B cell (primary cell): ENCODE measurements around the gene DCAF4.

Source experiments
- EZH2 ChIP-seq: IDR thresholded peaks from 2 replicates; pipeline ENCODE4 v1.6.1; 2012; ENCODE audit warnings: borderline replicate concordance, low read depth, mild to moderate bottlenecking, moderate library complexity, low read length; ENCODE audit not compliant: insufficient read depth, poor library complexity, severe bottlenecking
- TF ChIP-seq, protein P1 (sequence below): fragments of 200-600 bp; IDR thresholded peaks from one replicate; pipeline ENCODE4 v1.8.0; 2022; ENCODE audit warnings: antibody characterized with exemption, mild to moderate bottlenecking

DNA sequence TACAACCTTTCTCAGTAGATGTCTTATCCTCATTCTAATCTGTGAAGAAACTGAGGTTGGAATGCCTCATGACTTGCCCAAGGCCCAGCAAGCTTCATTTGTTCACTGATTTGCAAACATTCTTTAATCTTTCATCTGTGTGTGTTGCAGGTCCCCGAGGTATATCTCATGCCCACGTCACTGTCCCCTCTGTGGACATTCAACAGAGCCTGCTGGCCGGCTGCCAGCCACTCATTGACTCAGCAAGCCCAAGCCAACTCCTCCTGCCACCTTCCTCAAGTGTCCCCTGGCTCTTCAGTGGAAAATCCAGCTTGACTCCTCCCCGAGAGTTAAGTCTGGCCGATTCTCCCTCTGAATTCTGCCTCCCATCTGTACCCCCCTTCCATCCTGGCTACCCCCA lies 1.9 kb upstream of the DCAF4 start:
- TF ChIP-seq, protein P1, sequence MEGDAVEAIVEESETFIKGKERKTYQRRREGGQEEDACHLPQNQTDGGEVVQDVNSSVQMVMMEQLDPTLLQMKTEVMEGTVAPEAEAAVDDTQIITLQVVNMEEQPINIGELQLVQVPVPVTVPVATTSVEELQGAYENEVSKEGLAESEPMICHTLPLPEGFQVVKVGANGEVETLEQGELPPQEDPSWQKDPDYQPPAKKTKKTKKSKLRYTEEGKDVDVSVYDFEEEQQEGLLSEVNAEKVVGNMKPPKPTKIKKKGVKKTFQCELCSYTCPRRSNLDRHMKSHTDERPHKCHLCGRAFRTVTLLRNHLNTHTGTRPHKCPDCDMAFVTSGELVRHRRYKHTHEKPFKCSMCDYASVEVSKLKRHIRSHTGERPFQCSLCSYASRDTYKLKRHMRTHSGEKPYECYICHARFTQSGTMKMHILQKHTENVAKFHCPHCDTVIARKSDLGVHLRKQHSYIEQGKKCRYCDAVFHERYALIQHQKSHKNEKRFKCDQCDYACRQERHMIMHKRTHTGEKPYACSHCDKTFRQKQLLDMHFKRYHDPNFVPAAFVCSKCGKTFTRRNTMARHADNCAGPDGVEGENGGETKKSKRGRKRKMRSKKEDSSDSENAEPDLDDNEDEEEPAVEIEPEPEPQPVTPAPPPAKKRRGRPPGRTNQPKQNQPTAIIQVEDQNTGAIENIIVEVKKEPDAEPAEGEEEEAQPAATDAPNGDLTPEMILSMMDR: no peak
- no peak for TF ChIP-seq EZH2
